GM12878 (cell line): ENCODE measurements around the gene NAT10. TPM values are rescaled to one million over a fixed set of nuclear protein-coding genes. Genes with fewer than 3 reads are reported as not detected.

Experiments used
- ATAC-seq: fragments of 200-7000 bp; cut with Tn5 transposase; 3 replicates; pipeline ENCODE4 v1.9.1; 2020; ENCODE audit warnings: mild to moderate bottlenecking, moderate library complexity
- BruUV-seq: library from RNA; stranded (reverse); fragments of 400-500 nt; replicated peaks from 2 replicates; lab custom pipeline; 2021; lab: Mats Ljungman, UMichigan
- CTCF ChIA-PET: fragments of 300-600 bp; sonication (Branson Sonifier 250); formaldehyde crosslinking; extraction: SDS; loops from one replicate; lab custom pipeline; 2021; ENCODE audit warnings: inconsistent platforms; lab: Yijun Ruan, JAX
- POLR2A ChIA-PET: fragments of 350-600 bp; formaldehyde crosslinking; extraction: SDS; loops from one replicate; lab custom pipeline; 2021; ENCODE audit warnings: inconsistent platforms; lab: Charles Lee
- RAD21 ChIA-PET: fragments of 300-600 bp; sonication (Branson Sonifier 250); formaldehyde crosslinking; loops from one replicate; lab custom pipeline; 2023; ENCODE audit warnings: antibody characterized with exemption; ENCODE audit not compliant: unreplicated experiment; lab: Charles Lee
- SMC1A ChIA-PET: fragments of 300-600 bp; sonication (Branson Sonifier 250); formaldehyde crosslinking; loops from one replicate; lab custom pipeline; 2023; ENCODE audit not compliant: unreplicated experiment, uncharacterized antibody; lab: Charles Lee
- DNase-seq: peaks from one replicate; pipeline ENCODE4 v3.0.0-alpha.2; 2011; ENCODE audit warnings: low read depth, low spot score
- FAIRE-seq: peaks from 3 replicates; lab custom pipeline; 2011; peaks lifted over from hg19 to GRCh38; lab: Jason Lieb, UNC
- H2AFZ ChIP-seq: 2 replicates; pipeline ENCODE4 v1.6.0; 2011; ENCODE audit warnings: low read depth, low read length, control low read depth; ENCODE audit not compliant: control insufficient read depth
- H3K27ac ChIP-seq: 2 replicates; pipeline ENCODE4 v1.5.1; 2011; ENCODE audit warnings: control low read depth; ENCODE audit not compliant: control insufficient read depth, insufficient read depth
- H3K27me3 ChIP-seq, 2 experiments: replicated peaks in 1 of 2; 2 replicates each; pipeline versions ENCODE4 v1.6.0 to v1.6.1; 2011; ENCODE audit warnings: low read length in 1 of 2; ENCODE audit not compliant: control insufficient read depth in 2 of 2, insufficient read depth in 2 of 2
- H3K36me3 ChIP-seq, 2 experiments: 2 replicates each; pipeline ENCODE4 v1.5.1; 2011; ENCODE audit warnings: low read length in 1 of 2; ENCODE audit not compliant: control insufficient read depth in 2 of 2, insufficient read depth in 2 of 2
- H3K4me1 ChIP-seq: 2 replicates; pipeline ENCODE4 v1.6.1; 2011; ENCODE audit warnings: mild to moderate bottlenecking, low read length, moderate library complexity, mixed read lengths; ENCODE audit not compliant: control insufficient read depth, insufficient read depth
- H3K4me2 ChIP-seq: 2 replicates; pipeline ENCODE4 v1.6.0; 2011; ENCODE audit warnings: control low read depth; ENCODE audit not compliant: control insufficient read depth, insufficient read depth
- H3K4me3 ChIP-seq: fragments of 200-600 bp; sonication (generic); 2 replicates; pipeline ENCODE4 v1.5.1; 2016
- H3K79me2 ChIP-seq: 2 replicates; pipeline ENCODE4 v1.6.0; 2011; ENCODE audit warnings: low read length; ENCODE audit not compliant: control insufficient read depth, insufficient read depth
- H3K9ac ChIP-seq: 2 replicates; pipeline ENCODE4 v1.8.0; 2011; ENCODE audit warnings: low read length, control low read depth, mixed read lengths; ENCODE audit not compliant: control insufficient read depth, insufficient read depth
- H3K9me3 ChIP-seq: replicated peaks from 3 replicates; pipeline ENCODE4 v1.5.1; 2011; ENCODE audit warnings: mild to moderate bottlenecking, low read length; ENCODE audit not compliant: control insufficient read depth, insufficient read depth
- H4K20me1 ChIP-seq: 2 replicates; pipeline ENCODE4 v1.6.0; 2011; ENCODE audit not compliant: control insufficient read depth, insufficient read depth
- ATF7 ChIP-seq: fragments of 450-650 bp; IDR thresholded peaks from 2 replicates; pipeline ENCODE4 v1.6.1; 2016; ENCODE audit warnings: low read depth, mild to moderate bottlenecking
- CEBPB ChIP-seq, 2 experiments: fragments of 150-350 bp in 1 of 2; IDR thresholded peaks; 2 replicates each; pipeline ENCODE4 v1.6.1; 2012 to 2014; ENCODE audit warnings: low read depth in 2 of 2, low read length in 2 of 2, borderline replicate concordance in 1 of 2, inconsistent platforms in 1 of 2
- CREM ChIP-seq: IDR thresholded peaks from 2 replicates; pipeline ENCODE4 v1.6.1; 2014; ENCODE audit warnings: antibody characterized with exemption, low read depth
- FOS ChIP-seq: IDR thresholded peaks from 3 replicates; pipeline ENCODE4 v1.6.1; 2011; ENCODE audit warnings: borderline replicate concordance; ENCODE audit not compliant: insufficient read length; ENCODE audit errors: extremely low read depth
- IKZF1 ChIP-seq: fragments of 450-650 bp; conservative IDR thresholded peaks from 2 replicates; pipeline ENCODE4 v1.6.1; 2017; ENCODE audit warnings: antibody characterized with exemption, mild to moderate bottlenecking
- KAT2A ChIP-seq: conservative IDR thresholded peaks from 2 replicates; pipeline ENCODE4 v1.6.1; 2011; ENCODE audit warnings: low read depth, low read length; ENCODE audit not compliant: control insufficient read depth
- MTA3 ChIP-seq: IDR thresholded peaks from 2 replicates; pipeline ENCODE4 v1.6.1; 2012; ENCODE audit warnings: low read length, inconsistent platforms, borderline replicate concordance
- NBN ChIP-seq: fragments of 450-650 bp; IDR thresholded peaks from 2 replicates; pipeline ENCODE4 v1.6.1; 2016
- NR2F1 ChIP-seq: fragments of 450-650 bp; conservative IDR thresholded peaks from 2 replicates; pipeline ENCODE4 v1.6.1; 2017; ENCODE audit warnings: mild to moderate bottlenecking
- RUNX3 ChIP-seq: IDR thresholded peaks from 2 replicates; pipeline ENCODE4 v1.6.1; 2012; ENCODE audit warnings: low read length, inconsistent platforms
- SUZ12 ChIP-seq: fragments of 200-600 bp; sonication (generic); IDR thresholded peaks from one replicate; pipeline ENCODE4 v1.6.1; 2018; ENCODE audit warnings: antibody characterized with exemption, mild to moderate bottlenecking; ENCODE audit not compliant: unreplicated experiment
- USF2 ChIP-seq: IDR thresholded peaks from 2 replicates; pipeline ENCODE4 v1.6.1; 2011; ENCODE audit warnings: low read depth, low read length, improper control_type of control experiment, borderline replicate concordance
- WGBS: methylation state at CpG from one replicate; pipeline ENCODE4 v1.1.6; 2016; ENCODE audit warnings: low lambda C conversion rate; ENCODE audit not compliant: insufficient replicate concordance, insufficient coverage; ENCODE audit errors: missing lambda C conversion rate; 5-methylcytosine and 5-hydroxymethylcytosine counted together
- in situ Hi-C: fragments of 300-500 bp; cut with MboI; formaldehyde crosslinking; loops from 9 replicates; pipeline ENCODE4 v1.14.3; 2018; ENCODE audit warnings: mixed read lengths
- intact Hi-C: fragments of 100-400 bp; cut with micrococcal nuclease; formaldehyde crosslinking; loops from one replicate; pipeline ENCODE4 v1.14.2; 2022; ENCODE audit not compliant: unreplicated experiment
- polyA plus RNA-seq, 11 experiments: library from polyadenylated mRNA; depleted of rRNA in 4 of 11; unstranded in 6 of 11; stranded (reverse) in 5 of 11; fragments of >200 nt; fragmentation: Nextera tagmentation in 4 of 11; fragmentation: Illumina TruSeq in 1 of 11; extraction: Ambion mirVana in 4 of 11; extraction: Trizol in 1 of 11; gene quantifications; 1 replicate in 1 of 11; 2 replicates in 10 of 11; pipeline versions ENCODE4 v1.2.1 to v1.2.3, GENCODE V29; 2011 to 2016; ENCODE audit warnings: inconsistent platforms in 2 of 11, missing spikeins in 2 of 11, low read depth in 1 of 11
- total RNA-seq, 4 experiments: library from RNA; depleted of rRNA in 3 of 4; stranded (reverse); fragments of >200 nt in 3 of 4; fragmentation: Illumina TruSeq in 1 of 4; extraction: Trizol in 1 of 4; gene quantifications; 2 replicates each; pipeline versions ENCODE4 v1.2.1 to v1.2.3, GENCODE V29; 2013 to 2021
- TF ChIP-seq, protein P1 (sequence below): fragments of 450-650 bp; formaldehyde crosslinking; IDR thresholded peaks from 2 replicates; pipeline ENCODE4 v1.4.0; 2020; ENCODE audit warnings: mild to moderate bottlenecking, moderate library complexity
- TF ChIP-seq, protein P2 (sequence below): IDR thresholded peaks from 2 replicates; pipeline ENCODE4 v1.6.1; 2011; ENCODE audit warnings: borderline replicate concordance, low read depth, mild to moderate bottlenecking, moderate library complexity, mixed read lengths, low read length; ENCODE audit not compliant: insufficient read depth; ENCODE audit errors: extremely low read length

The NAT10 gene
- total and polyA plus RNA-seq, 10 of the 15 experiments (the other 5 are each of a cell fraction or from before 2014, with no cell fraction given), result 45.1 to 95.5 (median 72.8) TPM

- H3K4me3 ChIP-seq, result no peak overlapping the region
- SMC1A ChIA-PET, result no interaction called here
- H3K27ac ChIP-seq, result no peak overlapping the region
- H3K9me3 ChIP-seq, result no peaks in the 10 kb centered on the region
- ATAC-seq, result no peak
- H3K4me2 ChIP-seq, result no peak overlapping the region
- peaks cover 4% of the 10 kb centered on the region for H3K4me1 ChIP-seq
- DNase-seq, result no peak
- WGBS, result 100% methylated on average over 8 of the region's 8 CpGs
- in situ Hi-C loops, result no loop called here
- RAD21 ChIA-PET, result interaction anchor here (2.2 kb wide), 1 partner anchor 9 kb away, joined by 14 read pairs; no protein-coding TSS in a partner anchor
- H3K79me2 ChIP-seq, result no peaks in the 10 kb centered on the region
- BruUV-seq, result no TSS peak
- CTCF ChIA-PET, result no interaction called here
- no peaks in the 10 kb centered on the region for H3K27me3 ChIP-seq
- no peak for FAIRE-seq
- POLR2A ChIA-PET, result interaction anchor here (3.0 kb wide), 1 partner anchor 9 kb away, joined by 16 read pairs; no protein-coding TSS in a partner anchor
- TF ChIP-seq MTA3, result no peak
- TF ChIP-seq, protein P1, sequence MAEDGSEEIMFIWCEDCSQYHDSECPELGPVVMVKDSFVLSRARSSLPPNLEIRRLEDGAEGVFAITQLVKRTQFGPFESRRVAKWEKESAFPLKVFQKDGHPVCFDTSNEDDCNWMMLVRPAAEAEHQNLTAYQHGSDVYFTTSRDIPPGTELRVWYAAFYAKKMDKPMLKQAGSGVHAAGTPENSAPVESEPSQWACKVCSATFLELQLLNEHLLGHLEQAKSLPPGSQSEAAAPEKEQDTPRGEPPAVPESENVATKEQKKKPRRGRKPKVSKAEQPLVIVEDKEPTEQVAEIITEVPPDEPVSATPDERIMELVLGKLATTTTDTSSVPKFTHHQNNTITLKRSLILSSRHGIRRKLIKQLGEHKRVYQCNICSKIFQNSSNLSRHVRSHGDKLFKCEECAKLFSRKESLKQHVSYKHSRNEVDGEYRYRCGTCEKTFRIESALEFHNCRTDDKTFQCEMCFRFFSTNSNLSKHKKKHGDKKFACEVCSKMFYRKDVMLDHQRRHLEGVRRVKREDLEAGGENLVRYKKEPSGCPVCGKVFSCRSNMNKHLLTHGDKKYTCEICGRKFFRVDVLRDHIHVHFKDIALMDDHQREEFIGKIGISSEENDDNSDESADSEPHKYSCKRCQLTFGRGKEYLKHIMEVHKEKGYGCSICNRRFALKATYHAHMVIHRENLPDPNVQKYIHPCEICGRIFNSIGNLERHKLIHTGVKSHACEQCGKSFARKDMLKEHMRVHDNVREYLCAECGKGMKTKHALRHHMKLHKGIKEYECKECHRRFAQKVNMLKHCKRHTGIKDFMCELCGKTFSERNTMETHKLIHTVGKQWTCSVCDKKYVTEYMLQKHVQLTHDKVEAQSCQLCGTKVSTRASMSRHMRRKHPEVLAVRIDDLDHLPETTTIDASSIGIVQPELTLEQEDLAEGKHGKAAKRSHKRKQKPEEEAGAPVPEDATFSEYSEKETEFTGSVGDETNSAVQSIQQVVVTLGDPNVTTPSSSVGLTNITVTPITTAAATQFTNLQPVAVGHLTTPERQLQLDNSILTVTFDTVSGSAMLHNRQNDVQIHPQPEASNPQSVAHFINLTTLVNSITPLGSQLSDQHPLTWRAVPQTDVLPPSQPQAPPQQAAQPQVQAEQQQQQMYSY (CRISPR knock-in tag), result no peak
- TF ChIP-seq, protein P2, sequence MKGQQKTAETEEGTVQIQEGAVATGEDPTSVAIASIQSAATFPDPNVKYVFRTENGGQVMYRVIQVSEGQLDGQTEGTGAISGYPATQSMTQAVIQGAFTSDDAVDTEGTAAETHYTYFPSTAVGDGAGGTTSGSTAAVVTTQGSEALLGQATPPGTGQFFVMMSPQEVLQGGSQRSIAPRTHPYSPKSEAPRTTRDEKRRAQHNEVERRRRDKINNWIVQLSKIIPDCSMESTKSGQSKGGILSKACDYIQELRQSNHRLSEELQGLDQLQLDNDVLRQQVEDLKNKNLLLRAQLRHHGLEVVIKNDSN, result no peak
- no peak for TF ChIP-seq KAT2A
- no peak for TF ChIP-seq RUNX3
- no peak for TF ChIP-seq SUZ12
- no peak for TF ChIP-seq ATF7
- no peak for TF ChIP-seq IKZF1
- no peak for TF ChIP-seq CREM
- no peak for TF ChIP-seq FOS
- TF ChIP-seq USF2, result no peak
- TF ChIP-seq NR2F1, result no peak
- no peak for TF ChIP-seq CEBPB (IDR thresholded peaks at IDR 0.05; ENCODE audit: borderline replicate concordance in 1 of 2, low read depth in 2 of 2, low read length in 2 of 2)
- TF ChIP-seq NBN, result no peak
- TF ChIP-seq, all 136 proteins: peak for 0
- Histone ChIP-seq H2AFZ (no peak overlapping the region), H4K20me1 (no peaks in the 10 kb centered on the region), H3K9ac (no peak overlapping the region), H3K36me3 (peaks cover 53 to 60% of the 10 kb centered on the region in 2 experiments)
- intact Hi-C loops, result no loop called here
These were observed 31.0 kb downstream of the NAT10 start for GRCh38 chr11:34136420-34136819.
